ENCODE data around the gene CABP2.
"Not testable (repeated sequence)": the region's sequence is repeated elsewhere in the genome, so short reads cannot be mapped to it uniquely, and the experiment has no call there.

Gene CABP2

GRCh38 chr11:67551697-67552096 is 28.5 kb upstream of the CABP2 start:
- not testable (repeated sequence) for H3K4me1 ChIP-seq (ENCODE audit: control insufficient read depth, insufficient read depth, low read length); H3K27ac ChIP-seq (ENCODE audit: low read length); H3K9ac ChIP-seq (ENCODE audit: low read length in 2 of 2); H3K4me3 ChIP-seq (ENCODE audit: low read length in 2 of 2); H3K9me3 ChIP-seq (ENCODE audit: control insufficient read depth in 2 of 2, low read length in 2 of 2); H3K36me3 ChIP-seq (ENCODE audit: control insufficient read depth in 2 of 2, insufficient read depth in 2 of 2, low read length in 2 of 2); H3K27me3 ChIP-seq (ENCODE audit: control insufficient read depth in 1 of 2, insufficient read depth in 2 of 2, low read length in 2 of 2)

- no peaks in the 10 kb centered on the region for H3K9me3 ChIP-seq (ENCODE audit: control insufficient read depth in 2 of 2, low read length in 2 of 2)
- no peaks in the 10 kb centered on the region for H3K36me3 ChIP-seq (ENCODE audit: control insufficient read depth in 2 of 2, insufficient read depth in 2 of 2, low read length in 2 of 2)
- H3K9ac ChIP-seq (ENCODE audit: low read length in 2 of 2), result no peak overlapping the region
- H3K4me3 ChIP-seq (ENCODE audit: low read length in 2 of 2), result no peak overlapping the region
- H3K27me3 ChIP-seq (ENCODE audit: control insufficient read depth in 1 of 2, insufficient read depth in 2 of 2, low read length in 2 of 2), result no peaks in the 10 kb centered on the region
- H3K4me1 ChIP-seq (ENCODE audit: control insufficient read depth, insufficient read depth, low read length), result no peaks in the 10 kb centered on the region
- no peak overlapping the region for H3K27ac ChIP-seq (ENCODE audit: low read length)
Measured at GRCh38 chr11:67551127-67551526, 27.9 kb upstream of the CABP2 start.

GRCh38 chr11:67548555-67549110 is 25.4 kb upstream of the CABP2 start:
- H3K9ac ChIP-seq (ENCODE audit: low read length in 2 of 2), result no peak overlapping the region
- no peak overlapping the region for H3K27ac ChIP-seq (ENCODE audit: low read length)
- no peaks in the 10 kb centered on the region for H3K27me3 ChIP-seq (ENCODE audit: control insufficient read depth in 1 of 2, insufficient read depth in 2 of 2, low read length in 2 of 2)
- H3K4me1 ChIP-seq (ENCODE audit: control insufficient read depth, insufficient read depth, low read length), result peaks cover 3% of the 10 kb centered on the region
- no peaks in the 10 kb centered on the region for H3K9me3 ChIP-seq (ENCODE audit: control insufficient read depth in 2 of 2, low read length in 2 of 2)
- no peak overlapping the region for H3K4me3 ChIP-seq (ENCODE audit: low read length in 2 of 2)
- H3K36me3 ChIP-seq (ENCODE audit: control insufficient read depth in 2 of 2, insufficient read depth in 2 of 2, low read length in 2 of 2), result no peaks in the 10 kb centered on the region

GRCh38 chr11:67548112-67548511 is 24.9 kb upstream of the CABP2 start:
- not testable (repeated sequence) for H3K4me3 ChIP-seq (ENCODE audit: low read length in 2 of 2); H3K36me3 ChIP-seq (ENCODE audit: control insufficient read depth in 2 of 2, insufficient read depth in 2 of 2, low read length in 2 of 2); H3K9me3 ChIP-seq (ENCODE audit: control insufficient read depth in 2 of 2, low read length in 2 of 2); H3K27ac ChIP-seq (ENCODE audit: low read length); H3K9ac ChIP-seq (ENCODE audit: low read length in 2 of 2); H3K27me3 ChIP-seq (ENCODE audit: control insufficient read depth in 1 of 2, insufficient read depth in 2 of 2, low read length in 2 of 2); H3K4me1 ChIP-seq (ENCODE audit: control insufficient read depth, insufficient read depth, low read length)

DNA sequence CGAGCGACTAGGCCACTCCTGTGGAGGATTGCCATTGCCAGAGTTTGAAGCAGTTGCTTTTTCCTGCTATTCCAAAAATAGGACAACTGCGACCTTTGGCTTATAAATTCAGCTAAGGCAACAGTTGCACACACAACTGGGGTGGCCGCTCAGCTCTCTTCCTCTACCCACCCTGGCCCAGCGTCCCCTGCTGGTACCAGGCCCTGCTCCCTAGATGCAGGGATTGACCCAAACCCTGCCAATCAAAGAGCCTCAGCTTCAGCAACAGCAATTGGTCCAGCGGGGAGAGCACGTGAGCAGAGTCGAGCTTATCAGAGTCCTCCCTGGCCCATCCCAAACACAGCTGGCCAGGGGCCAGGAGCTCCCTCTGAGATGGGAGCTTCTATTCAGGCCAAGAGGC is 22.0 kb upstream of the CABP2 start:
- Histone ChIP-seq H3K27me3 (ENCODE audit: control insufficient read depth in 1 of 2, insufficient read depth in 2 of 2, low read length in 2 of 2) (no peaks in the 10 kb centered on the region), H3K4me1 (ENCODE audit: control insufficient read depth, insufficient read depth, low read length) (peaks cover 3% of the 10 kb centered on the region), H3K4me3 (ENCODE audit: low read length in 2 of 2) (no peak overlapping the region), H3K27ac (ENCODE audit: low read length) (no peak overlapping the region), H3K9ac (ENCODE audit: low read length in 2 of 2) (no peak overlapping the region), H3K36me3 (ENCODE audit: control insufficient read depth in 2 of 2, insufficient read depth in 2 of 2, low read length in 2 of 2) (no peaks in the 10 kb centered on the region), H3K9me3 (ENCODE audit: control insufficient read depth in 2 of 2, low read length in 2 of 2) (no peaks in the 10 kb centered on the region)

GRCh38 chr11:67544616-67545242 is 21.5 kb upstream of the CABP2 start:
- Histone ChIP-seq H3K9ac (ENCODE audit: low read length in 2 of 2) (no peak overlapping the region), H3K27ac (ENCODE audit: low read length) (no peak overlapping the region), H3K27me3 (ENCODE audit: control insufficient read depth in 1 of 2, insufficient read depth in 2 of 2, low read length in 2 of 2) (no peaks in the 10 kb centered on the region), H3K36me3 (ENCODE audit: control insufficient read depth in 2 of 2, insufficient read depth in 2 of 2, low read length in 2 of 2) (no peaks in the 10 kb centered on the region), H3K4me1 (ENCODE audit: control insufficient read depth, insufficient read depth, low read length) (peaks cover 3% of the 10 kb centered on the region), H3K4me3 (ENCODE audit: low read length in 2 of 2) (no peak overlapping the region), H3K9me3 (ENCODE audit: control insufficient read depth in 2 of 2, low read length in 2 of 2) (no peaks in the 10 kb centered on the region)

GRCh38 chr11:67543585-67543984 is 20.3 kb upstream of the CABP2 start:
- H3K4me1 ChIP-seq (ENCODE audit: control insufficient read depth, insufficient read depth, low read length), result peaks cover 3% of the 10 kb centered on the region
- H3K27ac ChIP-seq (ENCODE audit: low read length), result no peak overlapping the region
- no peak overlapping the region for H3K4me3 ChIP-seq (ENCODE audit: low read length in 2 of 2)
- no peaks in the 10 kb centered on the region for H3K36me3 ChIP-seq (ENCODE audit: control insufficient read depth in 2 of 2, insufficient read depth in 2 of 2, low read length in 2 of 2)
- H3K9me3 ChIP-seq (ENCODE audit: control insufficient read depth in 2 of 2, low read length in 2 of 2), result no peaks in the 10 kb centered on the region
- no peaks in the 10 kb centered on the region for H3K27me3 ChIP-seq (ENCODE audit: control insufficient read depth in 1 of 2, insufficient read depth in 2 of 2, low read length in 2 of 2)
- no peak overlapping the region for H3K9ac ChIP-seq (ENCODE audit: low read length in 2 of 2)

DNA sequence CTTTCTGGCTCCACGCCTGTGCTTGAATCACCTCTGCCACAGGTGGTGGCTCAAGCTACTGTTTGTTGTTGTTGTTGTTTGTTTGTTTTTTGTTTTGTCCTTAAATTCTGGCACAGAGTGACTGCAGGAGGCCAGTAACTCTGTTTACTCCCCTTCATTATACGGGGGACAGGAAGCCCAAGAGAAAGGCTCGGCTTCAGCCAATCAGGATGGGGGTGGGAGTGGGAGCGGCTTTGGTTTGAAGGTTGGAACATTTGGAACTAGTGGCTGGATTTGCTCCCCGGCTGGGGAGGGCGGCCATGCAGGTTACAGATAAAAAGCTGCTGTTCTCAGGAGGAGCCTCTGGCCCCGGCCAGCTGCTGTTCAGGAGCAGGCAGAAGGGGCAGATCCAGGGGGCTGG is 19.7 kb upstream of the CABP2 start:
- no peak overlapping the region for H3K4me3 ChIP-seq (ENCODE audit: low read length in 2 of 2)
- peaks cover 3% of the 10 kb centered on the region for H3K4me1 ChIP-seq (ENCODE audit: control insufficient read depth, insufficient read depth, low read length)
- H3K36me3 ChIP-seq (ENCODE audit: control insufficient read depth in 2 of 2, insufficient read depth in 2 of 2, low read length in 2 of 2), result no peaks in the 10 kb centered on the region
- no peak overlapping the region for H3K27ac ChIP-seq (ENCODE audit: low read length)
- H3K9me3 ChIP-seq (ENCODE audit: control insufficient read depth in 2 of 2, low read length in 2 of 2), result no peaks in the 10 kb centered on the region
- H3K27me3 ChIP-seq (ENCODE audit: control insufficient read depth in 1 of 2, insufficient read depth in 2 of 2, low read length in 2 of 2), result no peaks in the 10 kb centered on the region
- H3K9ac ChIP-seq (ENCODE audit: low read length in 2 of 2), result no peak overlapping the region

DNA sequence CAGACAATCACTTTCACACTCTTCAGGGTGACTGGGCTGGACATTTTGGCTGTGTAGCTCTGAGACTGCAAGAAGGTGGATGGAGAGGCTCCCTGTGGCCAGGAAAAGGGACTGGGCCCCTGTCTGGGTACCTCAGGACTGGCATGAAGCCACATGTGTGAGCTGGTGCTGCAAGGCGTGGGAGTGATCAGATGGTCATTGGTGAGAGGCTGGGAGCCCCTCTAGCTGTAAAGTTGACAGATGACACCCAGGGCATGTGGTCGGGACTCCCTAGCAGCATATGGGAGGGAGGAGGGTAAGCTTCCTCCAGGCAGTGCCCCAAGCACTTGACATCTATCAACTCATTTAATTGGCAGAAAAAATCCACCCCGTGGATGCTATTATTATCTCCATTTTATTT is 18.9 kb upstream of the CABP2 start:
- Histone ChIP-seq H3K4me1 (ENCODE audit: control insufficient read depth, insufficient read depth, low read length) (peaks cover 3% of the 10 kb centered on the region), H3K4me3 (ENCODE audit: low read length in 2 of 2) (no peak overlapping the region), H3K27me3 (ENCODE audit: control insufficient read depth in 1 of 2, insufficient read depth in 2 of 2, low read length in 2 of 2) (no peaks in the 10 kb centered on the region), H3K9ac (ENCODE audit: low read length in 2 of 2) (no peak overlapping the region), H3K27ac (ENCODE audit: low read length) (no peak overlapping the region), H3K36me3 (ENCODE audit: control insufficient read depth in 2 of 2, insufficient read depth in 2 of 2, low read length in 2 of 2) (no peaks in the 10 kb centered on the region), H3K9me3 (ENCODE audit: control insufficient read depth in 2 of 2, low read length in 2 of 2) (no peaks in the 10 kb centered on the region)

DNA sequence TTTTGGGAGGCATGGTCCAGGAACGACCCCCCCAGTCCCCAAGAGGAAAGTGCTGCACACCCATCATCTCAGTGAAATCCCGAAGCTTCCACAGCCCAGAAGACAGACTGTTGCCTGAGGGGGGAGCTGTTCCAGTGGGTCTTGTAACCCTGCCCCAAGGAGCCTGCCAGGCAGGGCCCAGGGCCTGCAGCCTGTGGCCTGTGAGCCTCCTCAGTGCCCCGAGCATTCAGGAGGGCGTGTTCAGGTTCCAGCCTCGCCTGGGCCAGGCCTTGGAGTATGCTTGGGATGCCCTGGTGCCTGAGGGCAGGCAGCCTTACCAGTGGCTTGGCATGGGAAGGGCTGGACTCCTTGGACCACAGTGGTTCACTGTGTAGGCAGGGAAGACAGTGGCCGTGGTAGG is 18.0 kb upstream of the CABP2 start:
- peaks cover 3% of the 10 kb centered on the region for H3K4me1 ChIP-seq (ENCODE audit: control insufficient read depth, insufficient read depth, low read length)
- no peak overlapping the region for H3K27ac ChIP-seq (ENCODE audit: low read length)

DNA sequence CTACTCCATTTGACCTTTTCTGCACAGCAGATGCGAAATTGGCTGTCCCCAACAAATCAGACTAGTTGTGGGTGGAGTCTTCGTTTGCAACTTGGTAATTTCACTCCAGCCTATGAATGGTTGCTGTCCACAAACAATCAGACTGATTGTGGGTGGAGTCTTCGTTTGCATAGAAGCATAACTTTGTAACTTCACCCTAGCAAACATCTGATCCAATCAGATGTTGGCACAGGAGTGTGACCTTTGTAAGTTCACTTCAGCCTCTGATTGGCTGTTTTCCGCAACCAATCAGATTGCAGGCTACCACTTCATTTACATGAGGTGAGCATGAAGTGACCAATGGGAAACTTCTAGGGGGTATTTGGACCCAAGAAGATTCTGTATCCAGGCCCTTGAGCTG is 16.3 kb upstream of the CABP2 start:
- Histone ChIP-seq H3K27ac (ENCODE audit: low read length) (no peak overlapping the region), H3K9me3 (ENCODE audit: control insufficient read depth in 2 of 2, low read length in 2 of 2) (no peaks in the 10 kb centered on the region), H3K27me3 (ENCODE audit: control insufficient read depth in 1 of 2, insufficient read depth in 2 of 2, low read length in 2 of 2) (no peaks in the 10 kb centered on the region), H3K4me3 (ENCODE audit: low read length in 2 of 2) (no peak overlapping the region), H3K4me1 (ENCODE audit: control insufficient read depth, insufficient read depth, low read length) (no peaks in the 10 kb centered on the region), H3K9ac (ENCODE audit: low read length in 2 of 2) (no peak overlapping the region), H3K36me3 (ENCODE audit: control insufficient read depth in 2 of 2, insufficient read depth in 2 of 2, low read length in 2 of 2) (no peaks in the 10 kb centered on the region)

More for the DNA sequence above, 18.0 kb upstream of the CABP2 start:
- Histone ChIP-seq H3K9ac (ENCODE audit: low read length in 2 of 2) (no peak overlapping the region), H3K4me3 (ENCODE audit: low read length in 2 of 2) (no peak overlapping the region), H3K27me3 (ENCODE audit: control insufficient read depth in 1 of 2, insufficient read depth in 2 of 2, low read length in 2 of 2) (no peaks in the 10 kb centered on the region), H3K36me3 (ENCODE audit: control insufficient read depth in 2 of 2, insufficient read depth in 2 of 2, low read length in 2 of 2) (no peaks in the 10 kb centered on the region), H3K9me3 (ENCODE audit: control insufficient read depth in 2 of 2, low read length in 2 of 2) (no peaks in the 10 kb centered on the region)
